ENCODE data around the gene VPS50. TPM values are rescaled to one million over a fixed set of nuclear protein-coding genes. Genes with fewer than 3 reads are reported as not detected.

Gene VPS50
- total and polyA plus RNA-seq, 2 donors (not counting 3 experiments of a cell fraction or from before 2014, with no cell fraction given) = 6.6 to 25.6 TPM

DNA sequence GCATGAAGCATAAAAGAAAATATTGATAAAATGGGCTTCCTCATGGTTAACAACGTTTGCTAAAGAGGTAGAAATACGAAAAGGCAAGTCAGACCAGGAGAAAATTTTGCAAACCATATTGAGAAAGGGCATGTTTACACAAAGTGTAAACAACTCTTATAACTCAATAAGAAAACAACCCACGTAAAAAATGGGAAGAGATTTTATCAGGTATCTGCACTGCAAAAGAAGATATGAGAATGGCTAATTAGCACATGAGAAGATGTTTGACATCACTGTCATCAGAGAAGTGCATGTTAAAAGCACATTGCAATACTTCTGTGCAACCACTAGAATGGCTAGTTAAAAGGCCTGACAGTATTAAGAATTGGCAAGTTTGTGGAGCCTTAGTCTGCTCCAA lies 99.5 kb downstream of the VPS50 start:
- Histone ChIP-seq H3K4me1 (ENCODE audit: control insufficient read depth, extremely low read depth, insufficient read depth, low read length) (no peaks in the 10 kb centered on the region), H3K4me3 (replicated peaks in 1 of 3; ENCODE audit: insufficient read depth in 1 of 3, low read depth in 1 of 3, low read length in 3 of 3) (no peak overlapping the region), H3K9ac (replicated peaks; ENCODE audit: extremely low read depth, insufficient read depth, low read length) (no peak overlapping the region), H3K9me1 (replicated peaks; ENCODE audit: control insufficient read depth, extremely low read depth, insufficient read depth, low read length) (no peaks in the 10 kb centered on the region), H3K27me3 (ENCODE audit: control insufficient read depth in 2 of 2, insufficient read depth in 2 of 2, low read length in 2 of 2) (no peaks in the 10 kb centered on the region), H3K9me3 (replicated peaks; ENCODE audit: control insufficient read depth, insufficient read depth, low read length) (no peaks in the 10 kb centered on the region), H4K20me1 (replicated peaks; ENCODE audit: control insufficient read depth, extremely low read depth, insufficient read depth, low read length) (no peaks in the 10 kb centered on the region), H3K27ac (ENCODE audit: insufficient read depth, low read depth, low read length) (no peak overlapping the region), H3K36me3 (ENCODE audit: control insufficient read depth in 2 of 2, extremely low read depth in 1 of 2, insufficient read depth in 2 of 2, low read length in 2 of 2) (no peaks in the 10 kb centered on the region), H2AFZ (ENCODE audit: low read depth, low read length) (no peak overlapping the region), H3K4me2 (ENCODE audit: insufficient read depth, low read length) (no peak overlapping the region), H3K79me2 (ENCODE audit: control insufficient read depth, insufficient read depth, low read length) (no peaks in the 10 kb centered on the region)
- dilution Hi-C loops (cut with MboI; ENCODE audit: extremely low pct_ligation_motif_present, low sequenced_read_pairs) = no loop called here
- intact Hi-C loops (cut with micrococcal nuclease) = no loop called here
- no peak for FAIRE-seq
- no peak for DNase-seq (ENCODE audit: low read depth, low spot score)
- ChIA-PET POLR2A (no interaction called here), CTCF (no interaction called here)
- TF ChIP-seq JUN (IDR thresholded peaks at IDR 0.05; ENCODE audit: borderline replicate concordance, insufficient read depth, insufficient read length, low read depth) (no peak), FOS (IDR thresholded peaks at IDR 0.05; ENCODE audit: borderline replicate concordance, insufficient read depth, low read length) (no peak), EZH2 (IDR thresholded peaks at IDR 0.05; ENCODE audit: borderline replicate concordance, low read depth, low read length, severe bottlenecking) (no peak), POLR2AphosphoS5 (IDR thresholded peaks at IDR 0.05; ENCODE audit: insufficient read depth, low read depth, low read length) (no peak), POLR2A (IDR thresholded peaks at IDR 0.05; ENCODE audit: low read depth, low read length) (no peak), MYC (IDR thresholded peaks at IDR 0.05; ENCODE audit: low read depth, low read length) (no peak), GATA2 (IDR thresholded peaks at IDR 0.05; ENCODE audit: insufficient read depth, insufficient read length, low read depth, low read length) (no peak)
- TF ChIP-seq, protein P1, sequence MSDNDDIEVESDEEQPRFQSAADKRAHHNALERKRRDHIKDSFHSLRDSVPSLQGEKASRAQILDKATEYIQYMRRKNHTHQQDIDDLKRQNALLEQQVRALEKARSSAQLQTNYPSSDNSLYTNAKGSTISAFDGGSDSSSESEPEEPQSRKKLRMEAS (IDR thresholded peaks at IDR 0.05; ENCODE audit: insufficient read depth, insufficient read length) = no peak
- TF ChIP-seq, protein P2, sequence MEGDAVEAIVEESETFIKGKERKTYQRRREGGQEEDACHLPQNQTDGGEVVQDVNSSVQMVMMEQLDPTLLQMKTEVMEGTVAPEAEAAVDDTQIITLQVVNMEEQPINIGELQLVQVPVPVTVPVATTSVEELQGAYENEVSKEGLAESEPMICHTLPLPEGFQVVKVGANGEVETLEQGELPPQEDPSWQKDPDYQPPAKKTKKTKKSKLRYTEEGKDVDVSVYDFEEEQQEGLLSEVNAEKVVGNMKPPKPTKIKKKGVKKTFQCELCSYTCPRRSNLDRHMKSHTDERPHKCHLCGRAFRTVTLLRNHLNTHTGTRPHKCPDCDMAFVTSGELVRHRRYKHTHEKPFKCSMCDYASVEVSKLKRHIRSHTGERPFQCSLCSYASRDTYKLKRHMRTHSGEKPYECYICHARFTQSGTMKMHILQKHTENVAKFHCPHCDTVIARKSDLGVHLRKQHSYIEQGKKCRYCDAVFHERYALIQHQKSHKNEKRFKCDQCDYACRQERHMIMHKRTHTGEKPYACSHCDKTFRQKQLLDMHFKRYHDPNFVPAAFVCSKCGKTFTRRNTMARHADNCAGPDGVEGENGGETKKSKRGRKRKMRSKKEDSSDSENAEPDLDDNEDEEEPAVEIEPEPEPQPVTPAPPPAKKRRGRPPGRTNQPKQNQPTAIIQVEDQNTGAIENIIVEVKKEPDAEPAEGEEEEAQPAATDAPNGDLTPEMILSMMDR (IDR thresholded peaks at IDR 0.05; ENCODE audit: extremely low read depth in 1 of 2, insufficient read depth in 1 of 2, low read depth in 1 of 2, low read length in 2 of 2) = no peak
- BruUV-seq (replicated peaks) = no TSS peak
